ENCODE data around the gene PCDHGA9.
"Not testable (repeated sequence)": the region's sequence is repeated elsewhere in the genome, so short reads cannot be mapped to it uniquely, and the experiment has no call there.

The PCDHGA9 gene

GRCh38 chr5:141384471-141385267 is 17.9 kb upstream of the PCDHGA9 start:
- no peak for DNase-seq (ENCODE audit: low spot score)

- DNase-seq (ENCODE audit: low spot score) = peak; percentile 73
Observed at GRCh38 chr5:141387557-141388311, 14.8 kb upstream of the PCDHGA9 start, which contains the start of gene PCDHGB4. Gene PCDHGB4, plus strand, starts transcription at chr5:141387698. Its CDS starts 187 bp downstream, at chr5:141387885.

- no peak for DNase-seq (ENCODE audit: low spot score)
Observed at GRCh38 chr5:141388661-141389060, 13.9 kb upstream of the PCDHGA9 start.

- no peak for DNase-seq (ENCODE audit: low spot score)
Observed at GRCh38 chr5:141389153-141390042, 13.2 kb upstream of the PCDHGA9 start.

GRCh38 chr5:141392429-141393198 is 10.0 kb upstream of the PCDHGA9 start, which contains the start of gene PCDHGA8:
Gene PCDHGA8, plus strand, starts transcription at chr5:141392633. Its CDS starts 181 bp downstream, at chr5:141392814.
- no peak for DNase-seq (ENCODE audit: low spot score)

GRCh38 chr5:141393267-141393666 is 9.3 kb upstream of the PCDHGA9 start:
- no peak for DNase-seq (ENCODE audit: low spot score)

GRCh38 chr5:141394401-141395187 is 8.0 kb upstream of the PCDHGA9 start:
- DNase-seq (ENCODE audit: low spot score) = not testable (repeated sequence)

- not testable (repeated sequence) for DNase-seq (ENCODE audit: low spot score)
Observed at GRCh38 chr5:141397756-141398551, 4.6 kb upstream of the PCDHGA9 start, which contains the start of gene PCDHGB5. Gene PCDHGB5, plus strand, starts transcription at chr5:141397947. Its CDS starts 181 bp downstream, at chr5:141398128.

GRCh38 chr5:141398608-141399007 is 4.0 kb upstream of the PCDHGA9 start:
- DNase-seq (ENCODE audit: low spot score) = no peak

- no peak for DNase-seq (ENCODE audit: low spot score)
Observed at GRCh38 chr5:141399555-141400258, 2.9 kb upstream of the PCDHGA9 start.

GRCh38 chr5:141403387-141403786 is 809 bp downstream of the PCDHGA9 start:
- no peak for DNase-seq (ENCODE audit: low spot score)

- peak; percentile 72 for DNase-seq (ENCODE audit: low spot score)
Observed at GRCh38 chr5:141407790-141408505, 5.4 kb downstream of the PCDHGA9 start, which contains the start of gene PCDHGB6. Gene PCDHGB6, plus strand, starts transcription at chr5:141408021. Its CDS starts 182 bp downstream, at chr5:141408203.

GRCh38 chr5:141409598-141410306 is 7.2 kb downstream of the PCDHGA9 start:
- no peak for DNase-seq (ENCODE audit: low spot score)

- no peak for DNase-seq (ENCODE audit: low spot score)
Observed at GRCh38 chr5:141411575-141411974, 9.0 kb downstream of the PCDHGA9 start.

- DNase-seq (ENCODE audit: low spot score) = no peak
Observed at GRCh38 chr5:141412854-141413539, 10.4 kb downstream of the PCDHGA9 start, which contains the start of gene PCDHGA10. Gene PCDHGA10, plus strand, starts transcription at chr5:141412987. Its CDS starts 189 bp downstream, at chr5:141413176.

- DNase-seq (ENCODE audit: low spot score) = no peak
Observed at GRCh38 chr5:141413540-141414069, 11.0 kb downstream of the PCDHGA9 start.

Measured in ecto neural progenitor cell (in vitro differentiated cells).